ENCODE data around the gene TBL3.
"Not testable (repeated sequence)": the region's sequence is repeated elsewhere in the genome, so short reads cannot be mapped to it uniquely, and the experiment has no call there.

Gene TBL3

DNA sequence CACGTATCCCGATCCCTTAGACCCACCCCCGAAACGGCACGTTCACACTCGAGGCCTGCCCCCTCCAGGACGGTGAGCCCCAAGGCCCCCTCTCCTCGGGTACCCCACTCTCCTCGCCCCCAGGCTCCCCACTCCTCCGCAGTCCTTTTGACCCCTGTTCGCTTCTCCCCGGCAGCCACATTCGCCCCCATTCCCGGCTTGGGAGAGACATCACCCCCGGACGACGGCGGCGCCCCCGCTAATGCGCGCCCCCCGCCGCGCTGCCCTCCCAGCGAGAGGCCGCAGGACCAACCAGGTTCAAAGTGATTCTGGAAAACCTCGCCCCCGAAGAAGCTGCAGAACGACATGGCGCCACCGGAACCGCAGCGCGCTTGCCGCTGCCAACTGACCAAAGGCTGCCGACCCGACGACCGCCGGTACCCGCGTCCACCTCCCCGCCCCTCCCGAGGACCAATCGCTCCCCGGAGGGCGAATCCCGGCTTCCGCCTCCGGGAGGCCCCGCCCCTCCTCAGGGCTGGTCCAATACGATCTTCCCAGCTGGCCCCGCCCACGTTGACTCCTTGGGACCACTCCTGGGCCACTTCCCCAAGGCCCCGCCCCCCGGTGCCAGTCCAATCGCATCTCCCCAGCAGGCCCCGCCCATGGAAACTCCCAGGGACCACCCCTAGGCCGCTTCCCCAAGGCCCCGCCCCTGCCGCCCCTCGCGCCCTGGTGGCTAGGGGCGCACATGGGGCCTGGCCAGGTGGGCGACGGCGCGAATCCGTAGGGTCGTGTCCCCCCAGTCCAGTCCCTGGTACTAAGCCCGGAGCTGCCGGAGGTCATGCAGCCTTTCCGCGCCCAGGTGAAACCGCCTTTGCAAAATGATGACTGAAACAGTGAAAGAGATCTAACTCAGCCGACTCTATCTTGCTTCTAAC, 28.8 kb upstream of the TBL3 start, which contains the start of gene MSRB1:
Gene MSRB1, minus strand, starts transcription at position 390 of the 917 bp plus-strand sequence. Its CDS starts 43 bp downstream, at position 347.
- DNase-seq (ENCODE audit: low read depth in 1 of 2, low spot score in 1 of 2) = peak; percentile 97 to 98

DNA sequence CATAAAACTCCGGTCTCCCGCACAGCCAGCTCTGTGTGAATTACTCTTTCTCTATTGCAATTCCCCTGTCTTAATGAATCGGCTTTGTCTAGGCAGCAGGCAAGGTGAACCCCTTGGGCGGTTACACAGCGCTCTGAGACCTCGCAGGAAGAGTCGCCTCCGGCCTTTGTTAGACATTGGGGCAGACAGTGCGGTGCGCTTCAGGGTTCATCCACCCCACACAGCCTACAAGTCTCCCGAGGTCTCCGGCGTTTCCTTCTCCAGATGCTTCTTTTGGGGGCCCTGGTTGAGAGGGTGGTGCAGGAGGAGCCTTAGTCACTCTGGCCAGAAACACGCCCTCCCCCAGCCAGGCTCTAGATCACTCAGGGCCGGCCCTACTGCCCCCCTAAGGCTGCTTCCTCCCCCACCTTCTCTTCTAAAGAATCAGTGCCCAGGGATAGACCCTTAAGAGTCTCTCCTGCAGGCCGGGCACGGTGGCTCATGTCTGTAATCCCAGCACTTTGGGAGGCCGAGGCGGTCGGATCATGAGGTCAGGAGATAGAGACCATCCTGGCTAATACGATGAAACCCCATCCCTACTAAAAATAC, 27.1 kb upstream of the TBL3 start:
- no peak for DNase-seq (ENCODE audit: low read depth in 1 of 2, low spot score in 1 of 2)

DNA sequence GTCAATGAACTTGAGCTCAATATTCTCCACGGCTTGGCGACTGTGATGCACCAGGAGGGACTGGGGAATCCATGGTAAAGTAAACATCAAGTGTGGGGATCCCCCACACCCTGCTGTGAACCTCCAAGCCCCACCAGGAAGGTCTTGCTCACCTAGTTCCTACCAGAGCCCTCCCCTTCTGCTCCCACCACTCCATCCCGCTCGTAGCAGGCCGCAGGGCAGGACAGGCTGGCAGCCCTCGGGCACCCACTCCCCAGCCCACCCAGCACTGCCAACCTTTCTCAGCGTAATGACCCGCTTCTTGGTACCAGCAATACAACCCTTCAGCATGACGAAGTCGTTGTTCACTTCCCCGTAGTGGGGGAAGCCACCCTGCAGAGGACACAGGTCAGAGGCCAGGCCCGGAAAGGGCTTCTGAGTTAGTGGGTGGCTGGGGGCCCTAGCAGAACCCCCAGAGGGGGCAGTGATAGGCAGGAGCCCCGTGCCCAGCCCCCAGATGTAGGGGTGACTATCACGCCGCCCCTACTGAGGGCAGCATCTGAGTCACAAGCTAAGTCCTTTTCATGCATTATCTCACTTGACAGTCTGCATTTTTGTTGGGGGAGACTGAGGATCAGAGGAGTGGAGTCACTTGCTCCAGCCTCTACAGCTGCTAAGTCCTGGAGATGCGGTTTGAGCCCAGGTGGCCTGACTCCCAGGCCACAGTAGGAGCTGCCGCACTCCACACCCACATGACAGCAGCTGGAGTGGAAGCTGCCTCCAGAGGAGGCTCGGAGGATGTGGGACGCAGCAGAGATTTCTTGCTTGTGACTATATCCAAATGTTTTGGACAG, 26.1 kb upstream of the TBL3 start:
- DNase-seq (ENCODE audit: low read depth in 1 of 2, low spot score in 1 of 2) = no peak

DNA sequence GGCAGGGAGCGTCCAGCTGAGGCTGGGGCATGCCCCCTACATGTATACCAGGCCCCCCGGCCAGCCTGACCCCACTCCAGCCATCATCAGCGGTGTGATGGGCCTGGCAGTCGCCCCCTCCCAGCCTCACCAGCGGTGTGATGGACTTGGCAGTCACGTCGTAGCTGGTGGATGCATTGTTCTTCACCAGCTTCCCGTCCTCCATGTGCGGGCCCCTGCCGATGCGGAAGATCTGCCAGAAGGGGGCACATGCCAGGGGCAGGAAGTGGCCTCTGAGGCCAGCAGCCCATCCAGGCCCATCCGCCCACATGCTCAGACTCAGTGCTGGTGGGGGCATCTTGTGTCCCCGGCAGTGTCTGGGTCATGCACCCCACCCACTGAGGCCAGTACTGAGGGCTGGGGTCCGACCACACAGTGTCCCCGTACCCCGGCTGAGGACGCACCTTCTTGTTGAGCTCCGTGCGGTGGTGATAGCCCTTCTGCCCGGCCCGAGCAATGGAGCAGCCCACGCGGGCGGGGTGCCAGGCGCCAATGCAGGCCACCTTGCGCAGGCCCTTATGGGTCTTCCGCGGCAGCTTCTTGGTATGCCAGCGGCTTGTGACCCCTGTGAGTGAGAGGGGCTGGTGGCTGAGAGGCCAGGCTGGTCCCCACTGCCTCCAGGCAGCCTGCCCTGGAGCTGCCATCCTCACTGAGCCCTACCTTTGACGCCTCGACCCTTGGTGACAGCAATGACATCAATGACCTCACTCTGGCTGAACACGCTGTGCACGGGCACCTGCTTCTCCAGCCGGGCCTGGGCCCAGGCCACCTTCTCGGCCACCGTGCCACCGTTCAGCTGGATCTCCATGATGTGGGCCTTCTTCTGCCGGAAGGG, 25.1 kb upstream of the TBL3 start:
- no peak for DNase-seq (ENCODE audit: low read depth in 1 of 2, low spot score in 1 of 2)

DNA sequence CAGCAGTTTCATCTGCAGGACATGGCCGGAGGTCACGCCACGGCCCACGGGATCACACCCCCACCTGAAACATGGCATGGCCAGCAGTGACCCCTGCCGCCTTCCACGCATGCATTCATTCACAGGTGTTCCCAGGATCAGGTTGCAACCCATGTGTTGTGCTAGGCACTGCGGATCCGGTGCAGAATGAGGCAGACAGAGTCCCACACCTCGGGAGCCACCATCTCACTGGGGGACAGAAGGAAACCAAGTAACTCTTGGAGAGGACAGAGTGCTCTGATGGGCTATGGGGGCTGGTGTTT, 24.5 kb upstream of the TBL3 start:
- no peak for DNase-seq (ENCODE audit: low read depth in 1 of 2, low spot score in 1 of 2)

DNA sequence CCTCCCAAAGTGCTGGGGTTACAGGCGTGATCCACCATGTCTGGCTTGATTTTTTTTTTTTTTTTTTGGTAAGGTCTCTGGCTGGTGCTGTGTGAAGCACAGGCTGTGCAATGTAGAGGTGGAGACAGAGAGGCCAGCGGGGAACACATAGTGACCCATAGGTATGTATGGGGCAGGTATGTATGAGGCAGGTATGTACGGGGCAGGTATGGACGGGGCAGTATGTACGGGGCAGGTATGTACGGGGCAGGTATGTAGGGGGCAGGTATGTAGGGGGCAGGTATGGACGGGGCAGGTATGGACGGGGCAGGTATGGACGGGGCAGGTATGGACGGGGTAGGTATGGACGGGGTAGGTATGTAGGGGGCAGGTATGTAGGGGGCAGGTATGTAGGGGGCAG, 22.3 kb upstream of the TBL3 start:
- DNase-seq (ENCODE audit: low read depth in 1 of 2, low spot score in 1 of 2) = no peak

DNA sequence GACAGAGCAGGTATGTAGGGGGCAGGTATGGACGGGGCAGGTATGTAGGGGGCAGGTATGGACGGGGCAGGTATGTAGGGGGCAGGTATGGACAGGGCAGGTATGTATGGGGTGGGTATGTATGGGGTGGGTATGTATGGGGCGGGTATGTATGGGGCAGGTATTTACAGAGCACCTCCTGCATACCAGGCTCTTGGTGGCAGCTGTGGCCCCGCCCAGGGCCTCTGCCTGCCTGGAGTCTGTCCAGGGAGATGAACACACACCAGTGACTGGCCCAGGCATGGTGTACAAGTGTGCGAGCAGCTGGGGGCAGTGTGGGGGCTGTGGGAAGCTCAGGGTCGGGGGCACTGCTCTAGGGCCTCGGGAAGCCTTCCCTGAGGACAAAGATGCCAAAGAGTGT, 21.8 kb upstream of the TBL3 start:
- DNase-seq (ENCODE audit: low read depth in 1 of 2, low spot score in 1 of 2) = no peak

DNA sequence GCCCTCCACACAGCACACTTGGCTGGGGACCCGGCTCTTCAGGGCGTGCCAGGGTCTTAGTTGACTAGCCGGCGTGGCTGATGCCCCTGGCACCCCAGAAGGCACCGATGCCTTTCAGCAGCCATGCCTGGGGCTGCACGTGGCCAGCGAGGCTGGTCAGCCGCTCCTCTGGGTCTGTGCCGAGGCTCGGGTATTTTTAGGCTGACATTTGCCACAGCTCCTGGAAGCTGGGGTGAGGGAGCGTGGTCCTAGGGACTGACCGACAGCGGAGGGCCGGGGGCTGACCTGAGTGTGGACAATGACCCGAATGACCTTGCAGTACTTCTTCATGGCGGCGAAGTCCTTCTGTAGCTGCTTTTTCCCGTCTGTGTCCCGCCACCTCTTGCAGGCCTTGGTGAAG, 21.3 kb upstream of the TBL3 start:
- no peak for DNase-seq (ENCODE audit: low read depth in 1 of 2, low spot score in 1 of 2)

DNA sequence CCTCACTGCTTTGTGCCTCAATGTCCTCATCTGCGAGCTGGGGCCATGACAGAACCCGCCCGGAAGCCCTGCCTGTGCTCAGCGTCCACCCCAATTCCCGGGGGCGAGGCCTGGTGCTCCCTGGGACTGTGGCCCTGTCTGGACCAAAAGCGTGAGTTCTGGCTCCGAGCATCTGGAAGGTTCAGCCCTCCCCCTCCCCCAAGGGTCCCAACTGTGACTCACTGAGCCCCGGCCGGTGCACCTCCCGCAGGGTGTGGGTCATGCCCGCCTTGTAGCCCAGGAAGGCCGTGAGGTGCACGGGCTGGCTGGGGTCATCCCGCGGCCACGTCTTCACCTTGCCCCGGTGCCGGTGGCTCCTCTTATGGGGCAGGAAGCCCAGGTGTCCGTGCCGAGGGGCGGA, 18.1 kb upstream of the TBL3 start:
- no peak for DNase-seq (ENCODE audit: low read depth in 1 of 2, low spot score in 1 of 2)

DNA sequence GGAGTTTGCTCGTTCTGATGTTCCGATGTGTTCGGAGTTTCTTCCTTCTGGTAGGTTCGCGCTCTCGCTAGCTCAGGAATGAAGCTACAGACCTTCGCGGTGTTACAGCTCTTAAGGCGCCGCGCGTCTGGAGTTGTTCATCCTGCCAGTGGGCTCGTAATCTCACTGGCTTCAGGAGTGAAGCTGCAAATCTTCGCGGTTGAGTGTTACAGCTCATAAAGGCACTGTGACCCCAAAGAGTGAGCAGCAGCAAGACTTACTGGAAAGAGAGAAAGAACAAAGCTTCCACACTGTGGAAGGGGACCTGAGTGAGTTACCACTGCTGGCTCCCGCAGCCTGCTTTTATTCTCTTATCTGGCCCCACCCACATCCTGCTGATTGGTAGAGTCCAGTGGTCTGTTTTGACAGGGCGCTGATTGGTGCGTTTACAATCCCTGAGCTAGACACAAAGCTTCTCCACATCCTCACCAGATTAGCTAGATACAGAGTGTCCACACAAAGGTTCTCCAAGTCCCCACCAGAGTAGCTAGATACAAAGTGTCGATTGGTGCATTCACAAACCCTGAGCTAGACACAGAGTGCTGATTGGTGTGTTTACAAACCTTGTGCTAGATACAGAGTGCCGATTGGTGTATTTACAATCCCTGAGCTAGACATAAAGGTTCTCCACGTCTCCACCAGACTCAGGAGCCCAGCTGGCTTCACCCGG, 14.3 kb upstream of the TBL3 start:
- DNase-seq (ENCODE audit: low read depth in 1 of 2, low spot score in 1 of 2) = not testable (repeated sequence)

DNA sequence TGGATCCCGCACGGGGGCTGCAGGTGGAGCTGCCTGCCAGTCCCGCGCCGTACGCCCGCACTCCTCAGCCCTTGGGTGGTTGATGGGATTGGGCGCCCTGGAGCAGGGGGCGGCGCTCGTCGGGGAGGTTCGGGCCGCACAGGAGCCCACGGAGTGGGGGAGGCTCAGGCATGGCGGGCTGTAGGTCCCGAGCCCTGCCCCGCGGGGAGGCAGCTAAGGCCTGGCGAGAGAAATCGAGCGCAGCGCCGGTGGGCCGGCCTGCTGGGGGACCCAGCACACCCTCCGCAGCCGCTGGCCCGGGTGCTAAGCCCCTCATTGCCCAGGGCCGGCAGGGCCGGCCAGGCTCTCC, 13.7 kb upstream of the TBL3 start:
- DNase-seq (ENCODE audit: low read depth in 1 of 2, low spot score in 1 of 2) = not testable (repeated sequence)

DNA sequence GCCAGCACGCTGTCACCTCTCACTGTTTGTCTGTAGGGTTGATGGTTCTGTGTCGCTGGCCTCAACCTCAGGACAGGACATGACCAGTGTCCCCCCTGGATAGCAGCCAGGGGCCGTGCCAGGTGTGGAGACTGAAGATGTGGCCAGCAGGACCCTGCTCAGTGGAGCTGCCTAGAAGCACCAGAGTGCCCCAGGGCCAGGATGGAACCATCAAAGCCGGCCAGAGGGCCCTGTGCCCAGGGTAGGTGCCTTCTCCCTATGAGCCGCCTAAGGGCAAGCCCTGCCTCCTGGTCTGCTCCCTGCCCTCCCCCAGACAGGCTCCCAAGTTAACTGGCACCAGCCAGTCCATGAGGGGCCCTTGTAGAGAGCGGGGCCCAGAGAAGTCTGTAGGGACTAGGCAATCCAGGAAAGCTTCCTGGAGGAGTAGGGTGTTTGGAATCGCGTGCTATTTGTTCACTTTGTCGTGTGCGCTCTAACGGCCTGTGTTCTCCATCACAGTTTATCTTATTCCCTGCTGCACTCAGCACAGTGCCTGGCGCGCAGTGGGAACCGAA, 13.1 kb upstream of the TBL3 start:
- DNase-seq (ENCODE audit: low read depth in 1 of 2, low spot score in 1 of 2) = no peak

DNA sequence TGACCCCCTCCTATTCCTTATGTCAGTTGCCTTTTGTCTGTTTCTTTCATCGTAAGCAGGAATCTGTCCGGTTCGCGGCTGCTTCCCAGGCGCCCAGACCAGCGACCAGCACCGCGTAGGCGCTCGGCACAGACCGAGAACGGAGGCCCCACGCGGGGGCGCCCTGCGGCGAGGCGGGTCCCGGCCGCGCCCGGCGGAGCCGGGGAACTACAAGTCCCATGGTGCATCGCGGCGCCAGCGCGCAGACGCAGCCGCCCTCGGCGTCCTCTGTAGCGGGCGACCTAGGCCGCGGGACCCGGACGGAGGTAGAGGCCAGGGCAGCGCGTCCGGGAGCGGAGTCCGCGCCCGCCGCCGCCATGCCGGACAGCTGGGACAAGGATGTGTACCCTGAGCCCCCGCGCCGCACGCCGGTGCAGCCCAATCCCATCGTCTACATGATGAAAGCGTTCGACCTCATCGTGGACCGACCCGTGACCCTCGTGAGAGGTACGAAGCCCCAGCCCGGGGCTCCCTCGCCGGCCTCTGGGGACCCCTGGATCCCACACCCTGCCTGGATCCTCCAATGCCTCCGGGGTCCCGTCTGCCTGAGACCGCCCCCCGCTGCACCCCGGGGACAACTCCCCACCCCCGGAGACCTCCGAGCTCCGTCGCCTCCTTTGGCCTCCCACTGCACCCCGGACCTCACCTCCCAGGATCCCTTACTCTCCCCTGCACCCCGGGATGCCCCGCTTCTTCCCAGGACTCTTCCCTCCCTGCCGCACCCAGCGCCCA, 12.4 kb upstream of the TBL3 start, which contains the start of gene NDUFB10:
Gene NDUFB10, plus strand, starts transcription at position 270 of the 771 bp plus-strand sequence. Its CDS starts 87 bp downstream, at position 357.
- DNase-seq (ENCODE audit: low read depth in 1 of 2, low spot score in 1 of 2) = peak; percentile 83 to 86

DNA sequence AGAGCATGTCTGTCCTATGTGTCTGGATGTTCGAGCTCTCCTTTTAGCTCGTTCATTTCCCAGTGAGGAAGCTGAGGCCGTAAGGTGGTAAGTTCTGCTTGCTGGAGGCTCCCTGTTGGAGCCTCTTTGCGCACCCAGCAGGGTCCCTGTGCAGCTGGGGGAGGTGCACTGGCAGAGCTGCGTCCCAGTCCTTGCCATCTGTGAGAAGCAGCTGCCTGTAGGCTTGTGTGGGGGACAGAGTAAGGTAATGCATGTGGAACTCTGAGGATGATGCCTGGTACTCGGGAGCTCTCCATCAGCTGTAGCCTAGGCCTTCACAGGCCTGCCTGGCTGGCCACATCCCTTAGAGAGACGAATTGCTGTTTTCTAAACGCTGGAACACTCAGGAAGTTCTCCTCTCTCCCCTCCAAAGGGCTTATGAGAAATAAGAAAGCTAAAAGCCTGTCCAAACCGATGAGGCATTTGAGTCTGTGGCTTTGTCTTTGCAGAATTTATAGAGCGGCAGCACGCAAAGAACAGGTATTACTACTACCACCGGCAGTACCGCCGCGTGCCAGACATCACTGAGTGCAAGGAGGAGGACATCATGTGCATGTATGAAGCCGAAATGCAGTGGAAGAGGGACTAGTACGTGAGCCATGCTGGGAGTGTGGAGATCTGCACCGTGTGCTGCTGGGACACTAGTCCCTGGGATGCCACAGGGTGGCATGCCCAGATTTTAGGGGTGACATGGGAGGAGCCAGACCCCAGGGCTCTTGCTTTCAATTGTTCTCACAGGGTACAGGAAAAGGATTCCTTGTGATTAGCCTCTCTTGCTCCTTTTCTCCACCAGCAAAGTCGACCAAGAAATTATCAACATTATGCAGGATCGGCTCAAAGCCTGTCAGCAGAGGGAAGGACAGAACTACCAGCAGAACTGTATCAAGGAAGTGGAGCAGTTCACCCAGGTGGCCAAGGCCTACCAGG, 10.9 kb upstream of the TBL3 start:
- DNase-seq (ENCODE audit: low read depth in 1 of 2, low spot score in 1 of 2) = no peak

DNA sequence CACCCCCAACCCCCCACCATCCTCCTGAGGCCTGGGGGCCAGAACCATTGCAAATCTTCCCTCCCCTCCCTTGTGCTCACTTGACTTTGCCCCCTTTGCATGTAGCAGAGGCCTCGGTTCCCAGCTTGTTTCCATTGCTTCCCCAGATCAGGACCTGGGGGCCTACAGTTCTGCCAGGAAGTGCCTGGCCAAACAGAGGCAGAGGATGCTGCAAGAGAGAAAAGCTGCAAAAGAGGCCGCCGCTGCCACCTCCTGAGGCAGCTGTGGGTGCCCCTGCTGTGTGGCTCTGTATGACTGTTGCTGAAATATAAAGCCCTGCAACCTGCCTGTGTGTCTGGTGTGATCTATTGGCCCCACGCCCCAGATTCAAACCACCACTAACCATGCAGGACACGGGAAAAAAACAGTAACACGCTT, 10.2 kb upstream of the TBL3 start:
- DNase-seq (ENCODE audit: low read depth in 1 of 2, low spot score in 1 of 2) = no peak

DNA sequence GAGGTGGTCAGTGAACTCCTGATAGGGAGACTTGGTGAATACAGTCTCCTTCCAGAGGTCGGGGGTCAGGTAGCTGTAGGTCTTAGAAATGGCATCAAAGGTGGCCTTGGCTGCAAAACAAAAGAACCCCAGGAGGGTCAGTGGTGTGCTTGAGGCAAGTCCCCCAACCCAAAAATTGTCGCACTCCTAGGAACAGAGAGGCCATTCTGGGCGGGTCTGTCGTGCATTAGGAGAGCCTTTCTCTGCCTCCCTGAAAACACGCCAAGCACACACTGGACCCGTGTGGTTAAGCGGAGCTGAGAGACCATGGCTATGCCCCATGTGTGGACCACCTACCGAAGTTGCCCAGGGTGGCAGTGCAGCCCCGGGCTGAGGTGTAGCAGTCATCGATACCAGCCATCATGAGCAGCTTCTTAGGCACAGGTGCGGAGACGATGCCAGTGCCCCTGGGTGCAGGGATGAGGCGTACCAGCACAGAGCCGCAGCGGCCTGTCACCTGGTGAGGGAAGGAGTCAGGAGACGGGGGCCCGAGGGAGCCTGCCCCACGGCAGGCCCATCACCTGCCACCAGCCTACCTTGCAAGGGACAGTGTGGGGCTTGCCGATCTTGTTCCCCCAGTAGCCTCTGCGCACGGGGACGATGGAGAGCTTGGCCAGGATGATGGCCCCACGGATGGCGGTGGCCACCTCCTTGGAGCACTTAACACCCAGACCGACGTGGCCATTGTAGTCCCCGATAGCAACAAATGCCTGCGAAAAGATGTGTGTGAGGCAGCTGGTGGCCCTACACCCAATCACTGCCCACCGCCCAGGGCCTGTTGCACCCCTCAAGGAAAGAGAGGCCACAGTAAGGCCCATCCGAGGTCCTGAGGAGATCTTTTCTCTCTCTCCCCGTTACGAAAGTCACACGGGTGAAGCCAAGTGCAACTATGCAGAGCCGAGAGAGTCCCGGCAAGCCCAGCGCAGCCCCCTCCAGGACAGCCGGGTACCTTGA, 9.4 kb upstream of the TBL3 start:
- not testable (repeated sequence) for DNase-seq (ENCODE audit: low read depth in 1 of 2, low spot score in 1 of 2)
